ENCODE measurements around the gene SUSD1. TPM values are rescaled to one million over a fixed set of nuclear protein-coding genes. Genes with fewer than 3 reads are reported as not detected.

Gene SUSD1
- total and polyA plus RNA-seq, 2 donors from 2014 or later = 11.0 to 19.8 TPM

- H3K9ac ChIP-seq (ENCODE audit: low read length in 3 of 3) = no peak overlapping the region
- intact Hi-C loops (cut with DNase I) = no loop called here
- no peak overlapping the region for H3K27ac ChIP-seq (ENCODE audit: low read depth in 2 of 2, low read length in 2 of 2)
- FAIRE-seq (no peak), DNase-seq (no peak)
- no peaks in the 10 kb centered on the region for H3K27me3 ChIP-seq (ENCODE audit: control insufficient read depth, insufficient read depth, low read length)
- no peaks in the 10 kb centered on the region for H3K36me3 ChIP-seq (ENCODE audit: control insufficient read depth in 2 of 3, insufficient read depth in 3 of 3, low read length in 3 of 3)
- TF ChIP-seq CTCF (IDR thresholded peaks at IDR 0.05; ENCODE audit: borderline replicate concordance, extremely low read depth, insufficient read depth) = no peak
- peaks cover 0 to 9% (median 4%) of the 10 kb centered on the region in 3 donors for H3K4me1 ChIP-seq (ENCODE audit: control insufficient read depth in 2 of 3, insufficient read depth in 2 of 3, low read depth in 1 of 3, low read length in 3 of 3)
- no peaks in the 10 kb centered on the region for H3K9me3 ChIP-seq (ENCODE audit: control insufficient read depth in 2 of 3, insufficient read depth in 1 of 3, low read length in 3 of 3)
- no peak overlapping the region for H3K4me3 ChIP-seq (ENCODE audit: low read length in 3 of 3)
Observed at GRCh38 chr9:112031400-112031799, 143.7 kb downstream of the SUSD1 start.

- TF ChIP-seq CTCF (IDR thresholded peaks at IDR 0.05; ENCODE audit: borderline replicate concordance, extremely low read depth, insufficient read depth) = no peak
- H3K36me3 ChIP-seq (ENCODE audit: control insufficient read depth in 2 of 3, insufficient read depth in 3 of 3, low read length in 3 of 3) = no peaks in the 10 kb centered on the region
- H3K9ac ChIP-seq (ENCODE audit: low read length in 3 of 3) = no peak overlapping the region
- peaks cover 0 to 4% (median 2%) of the 10 kb centered on the region in 3 donors for H3K4me1 ChIP-seq (ENCODE audit: control insufficient read depth in 2 of 3, insufficient read depth in 2 of 3, low read depth in 1 of 3, low read length in 3 of 3)
- FAIRE-seq (no peak), DNase-seq (peak in 3 of 5 donors; percentile 34 to 64 (median 53))
- no peak overlapping the region for H3K4me3 ChIP-seq (ENCODE audit: low read length in 3 of 3)
- H3K27me3 ChIP-seq (ENCODE audit: control insufficient read depth, insufficient read depth, low read length) = no peaks in the 10 kb centered on the region
- peak overlapping the region in 1 of 2 donors; percentile 41 for H3K27ac ChIP-seq (ENCODE audit: low read depth in 2 of 2, low read length in 2 of 2)
- H3K9me3 ChIP-seq (ENCODE audit: control insufficient read depth in 2 of 3, insufficient read depth in 1 of 3, low read length in 3 of 3) = no peaks in the 10 kb centered on the region
- intact Hi-C loops (cut with DNase I) = no loop called here
Observed at GRCh38 chr9:112029921-112030444, 145.1 kb downstream of the SUSD1 start.

- no peak for FAIRE-seq
- intact Hi-C loops (cut with DNase I) = no loop called here
- no peaks in the 10 kb centered on the region for H3K36me3 ChIP-seq (ENCODE audit: control insufficient read depth in 2 of 3, insufficient read depth in 3 of 3, low read length in 3 of 3)
- no peaks in the 10 kb centered on the region for H3K9me3 ChIP-seq (ENCODE audit: control insufficient read depth in 2 of 3, insufficient read depth in 1 of 3, low read length in 3 of 3)
- H3K27ac ChIP-seq (ENCODE audit: low read depth in 2 of 2, low read length in 2 of 2) = no peak overlapping the region
- DNase-seq = no peak
- no peak overlapping the region for H3K9ac ChIP-seq (ENCODE audit: low read length in 3 of 3)
- peaks cover 0 to 2% (median 0%) of the 10 kb centered on the region in 3 donors for H3K4me1 ChIP-seq (ENCODE audit: control insufficient read depth in 2 of 3, insufficient read depth in 2 of 3, low read depth in 1 of 3, low read length in 3 of 3)
- no peak overlapping the region for H3K4me3 ChIP-seq (ENCODE audit: low read length in 3 of 3)
- H3K27me3 ChIP-seq (ENCODE audit: control insufficient read depth, insufficient read depth, low read length) = no peaks in the 10 kb centered on the region
- TF ChIP-seq CTCF (IDR thresholded peaks at IDR 0.05; ENCODE audit: borderline replicate concordance, extremely low read depth, insufficient read depth) = no peak
Observed at GRCh38 chr9:112028242-112029221, 146.6 kb downstream of the SUSD1 start.

Data from kidney (tissue), 14 donors.